ENCODE data around the gene PPME1.

Gene PPME1

GRCh38 chr11:74276581-74276980 lies 105.5 kb downstream of the PPME1 start:
- H3K27ac ChIP-seq (ENCODE audit: low read depth, low read length), result no peak overlapping the region
- H2BK12ac ChIP-seq (ENCODE audit: low read length), result peak overlapping the region; percentile 4
- H3K4me2 ChIP-seq (ENCODE audit: low read length), result no peak overlapping the region
- no peak overlapping the region for H2BK5ac ChIP-seq (ENCODE audit: low read depth, low read length, poor library complexity)
- no peak overlapping the region for H2AK5ac ChIP-seq (ENCODE audit: low read length)
- H2BK120ac ChIP-seq (ENCODE audit: insufficient read depth, low read length, poor library complexity), result no peak overlapping the region
- no peak overlapping the region for H4K91ac ChIP-seq (ENCODE audit: low read depth, low read length)
- no peaks in the 10 kb centered on the region for H3K9me3 ChIP-seq (ENCODE audit: insufficient read depth, low read depth, low read length)
- no peak overlapping the region for H4K8ac ChIP-seq (ENCODE audit: low read depth, low read length)
- no peaks in the 10 kb centered on the region for H3K27me3 ChIP-seq (ENCODE audit: insufficient read depth, low read length)
- H3K4me1 ChIP-seq (ENCODE audit: control insufficient read depth in 1 of 2, insufficient read depth in 2 of 2, low read length in 2 of 2), result peaks cover 3 to 10% of the 10 kb centered on the region in 2 experiments
- H3K23ac ChIP-seq (ENCODE audit: low read length), result no peak overlapping the region
- H3K18ac ChIP-seq (ENCODE audit: low read length), result no peak overlapping the region
- no CpG with 5 or more reads among the region's 2 CpGs for WGBS (ENCODE audit: extremely low coverage, insufficient coverage, insufficient read length)
- H4K12ac ChIP-seq (ENCODE audit: low read depth, low read length), result no peak overlapping the region
- H3K79me2 ChIP-seq (ENCODE audit: control insufficient read depth, insufficient read depth, low read length, poor library complexity), result no peaks in the 10 kb centered on the region
- no peak overlapping the region for H3K4me3 ChIP-seq (ENCODE audit: low read depth, low read length)
- H2AFZ ChIP-seq (ENCODE audit: insufficient read depth, low read length, poor library complexity), result no peak overlapping the region
- H3K4ac ChIP-seq (ENCODE audit: low read depth, low read length), result no peak overlapping the region
- no peaks in the 10 kb centered on the region for H3K79me1 ChIP-seq (ENCODE audit: low read length)
- no peak overlapping the region for H3K14ac ChIP-seq (ENCODE audit: low read length)
- H3K36me3 ChIP-seq (ENCODE audit: control insufficient read depth in 1 of 2, insufficient read depth in 2 of 2, low read length in 2 of 2), result no peaks in the 10 kb centered on the region
- H3K9ac ChIP-seq (ENCODE audit: low read length), result no peak overlapping the region
- DNase-seq, result peak; percentile 27 to 65

- H3K27me3 ChIP-seq (ENCODE audit: insufficient read depth, low read length), result no peaks in the 10 kb centered on the region
- H2AK5ac ChIP-seq (ENCODE audit: low read length), result no peak overlapping the region
- H3K9me3 ChIP-seq (ENCODE audit: insufficient read depth, low read depth, low read length), result no peaks in the 10 kb centered on the region
- DNase-seq, result no peak
- H2BK120ac ChIP-seq (ENCODE audit: insufficient read depth, low read length, poor library complexity), result no peak overlapping the region
- no peak overlapping the region for H3K27ac ChIP-seq (ENCODE audit: low read depth, low read length)
- no peak overlapping the region for H4K8ac ChIP-seq (ENCODE audit: low read depth, low read length)
- H3K4me2 ChIP-seq (ENCODE audit: low read length), result no peak overlapping the region
- no peak overlapping the region for H2BK12ac ChIP-seq (ENCODE audit: low read length)
- H3K23ac ChIP-seq (ENCODE audit: low read length), result no peak overlapping the region
- H2AFZ ChIP-seq (ENCODE audit: insufficient read depth, low read length, poor library complexity), result no peak overlapping the region
- H3K4me3 ChIP-seq (ENCODE audit: low read depth, low read length), result no peak overlapping the region
- no peaks in the 10 kb centered on the region for H3K36me3 ChIP-seq (ENCODE audit: control insufficient read depth in 1 of 2, insufficient read depth in 2 of 2, low read length in 2 of 2)
- WGBS (ENCODE audit: extremely low coverage, insufficient coverage, insufficient read length), result no CpG with 5 or more reads among the region's 2 CpGs
- H3K4me1 ChIP-seq (ENCODE audit: control insufficient read depth in 1 of 2, insufficient read depth in 2 of 2, low read length in 2 of 2), result peaks cover 3 to 10% of the 10 kb centered on the region in 2 experiments
- no peak overlapping the region for H4K91ac ChIP-seq (ENCODE audit: low read depth, low read length)
- H3K4ac ChIP-seq (ENCODE audit: low read depth, low read length), result no peak overlapping the region
- no peak overlapping the region for H4K12ac ChIP-seq (ENCODE audit: low read depth, low read length)
- no peaks in the 10 kb centered on the region for H3K79me1 ChIP-seq (ENCODE audit: low read length)
- H3K14ac ChIP-seq (ENCODE audit: low read length), result no peak overlapping the region
- no peak overlapping the region for H3K9ac ChIP-seq (ENCODE audit: low read length)
- no peaks in the 10 kb centered on the region for H3K79me2 ChIP-seq (ENCODE audit: control insufficient read depth, insufficient read depth, low read length, poor library complexity)
- no peak overlapping the region for H2BK5ac ChIP-seq (ENCODE audit: low read depth, low read length, poor library complexity)
- H3K18ac ChIP-seq (ENCODE audit: low read length), result no peak overlapping the region
Measured at GRCh38 chr11:74278103-74278502, 107.0 kb downstream of the PPME1 start.

- Histone ChIP-seq H4K8ac (ENCODE audit: low read depth, low read length) (no peak overlapping the region), H3K4me1 (ENCODE audit: control insufficient read depth in 1 of 2, insufficient read depth in 2 of 2, low read length in 2 of 2) (peaks cover 3 to 10% of the 10 kb centered on the region in 2 experiments), H2BK5ac (ENCODE audit: low read depth, low read length, poor library complexity) (no peak overlapping the region), H3K36me3 (ENCODE audit: control insufficient read depth in 1 of 2, insufficient read depth in 2 of 2, low read length in 2 of 2) (no peaks in the 10 kb centered on the region), H3K18ac (ENCODE audit: low read length) (no peak overlapping the region), H3K4ac (ENCODE audit: low read depth, low read length) (no peak overlapping the region), H3K9ac (ENCODE audit: low read length) (no peak overlapping the region), H3K4me2 (ENCODE audit: low read length) (no peak overlapping the region), H3K14ac (ENCODE audit: low read length) (no peak overlapping the region), H3K27me3 (ENCODE audit: insufficient read depth, low read length) (no peaks in the 10 kb centered on the region), H3K27ac (ENCODE audit: low read depth, low read length) (peak overlapping the region; percentile 43), H3K4me3 (ENCODE audit: low read depth, low read length) (no peak overlapping the region), H2AK5ac (ENCODE audit: low read length) (no peak overlapping the region), H3K9me3 (ENCODE audit: insufficient read depth, low read depth, low read length) (no peaks in the 10 kb centered on the region), H3K79me2 (ENCODE audit: control insufficient read depth, insufficient read depth, low read length, poor library complexity) (no peaks in the 10 kb centered on the region), H3K23ac (ENCODE audit: low read length) (no peak overlapping the region), H2AFZ (ENCODE audit: insufficient read depth, low read length, poor library complexity) (no peak overlapping the region), H4K12ac (ENCODE audit: low read depth, low read length) (no peak overlapping the region), H4K91ac (ENCODE audit: low read depth, low read length) (no peak overlapping the region), H2BK120ac (ENCODE audit: insufficient read depth, low read length, poor library complexity) (no peak overlapping the region), H3K79me1 (ENCODE audit: low read length) (no peaks in the 10 kb centered on the region), H2BK12ac (ENCODE audit: low read length) (no peak overlapping the region)
- peak in 1 of 2 donors; percentile 67 for DNase-seq
- WGBS (ENCODE audit: extremely low coverage, insufficient coverage, insufficient read length), result no CpG with 5 or more reads among the region's 1 CpG
Measured at GRCh38 chr11:74278721-74279161, 107.7 kb downstream of the PPME1 start.

DNA sequence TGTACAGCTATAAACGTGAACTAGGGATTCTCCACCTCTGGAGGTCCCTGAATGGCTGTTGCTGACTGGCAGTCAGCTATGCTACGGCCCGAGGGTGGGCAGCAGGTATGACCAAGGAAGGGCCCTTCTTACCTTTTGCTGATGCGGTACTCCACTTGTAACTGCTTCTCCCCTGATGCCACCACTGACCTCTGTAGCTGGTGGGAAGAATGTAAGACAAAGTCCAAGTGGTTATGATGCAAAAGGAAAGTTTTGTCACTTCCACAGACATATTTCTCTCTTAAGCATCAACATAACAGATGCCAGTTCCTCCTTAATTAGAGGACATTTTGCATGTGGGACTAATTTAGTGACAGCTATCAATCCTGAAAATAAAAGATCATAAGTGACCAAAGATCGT lies 108.2 kb downstream of the PPME1 start:
- Histone ChIP-seq H3K18ac (ENCODE audit: low read length) (no peak overlapping the region), H3K14ac (ENCODE audit: low read length) (no peak overlapping the region), H3K27me3 (ENCODE audit: insufficient read depth, low read length) (no peaks in the 10 kb centered on the region), H3K4me1 (ENCODE audit: control insufficient read depth in 1 of 2, insufficient read depth in 2 of 2, low read length in 2 of 2) (peaks cover 3 to 10% of the 10 kb centered on the region in 2 experiments), H4K8ac (ENCODE audit: low read depth, low read length) (no peak overlapping the region), H3K27ac (ENCODE audit: low read depth, low read length) (peak overlapping the region; percentile 43), H4K12ac (ENCODE audit: low read depth, low read length) (no peak overlapping the region), H3K4me2 (ENCODE audit: low read length) (no peak overlapping the region), H3K4ac (ENCODE audit: low read depth, low read length) (no peak overlapping the region), H3K36me3 (ENCODE audit: control insufficient read depth in 1 of 2, insufficient read depth in 2 of 2, low read length in 2 of 2) (no peaks in the 10 kb centered on the region), H2AK5ac (ENCODE audit: low read length) (no peak overlapping the region), H3K9me3 (ENCODE audit: insufficient read depth, low read depth, low read length) (no peaks in the 10 kb centered on the region), H3K4me3 (ENCODE audit: low read depth, low read length) (no peak overlapping the region), H2BK12ac (ENCODE audit: low read length) (no peak overlapping the region), H3K23ac (ENCODE audit: low read length) (no peak overlapping the region), H3K79me2 (ENCODE audit: control insufficient read depth, insufficient read depth, low read length, poor library complexity) (no peaks in the 10 kb centered on the region), H2BK120ac (ENCODE audit: insufficient read depth, low read length, poor library complexity) (no peak overlapping the region), H3K79me1 (ENCODE audit: low read length) (no peaks in the 10 kb centered on the region), H3K9ac (ENCODE audit: low read length) (no peak overlapping the region), H4K91ac (ENCODE audit: low read depth, low read length) (no peak overlapping the region), H2AFZ (ENCODE audit: insufficient read depth, low read length, poor library complexity) (no peak overlapping the region), H2BK5ac (ENCODE audit: low read depth, low read length, poor library complexity) (no peak overlapping the region)
- DNase-seq, result no peak
- WGBS (ENCODE audit: extremely low coverage, insufficient coverage, insufficient read length), result no CpG with 5 or more reads among the region's 5 CpGs

Measured in trophoblast cell (in vitro differentiated cells and primary cell).